Measurements from ENCODE around the gene SLC25A22.

The SLC25A22 gene

GRCh38 chr11:799641-800316 lies 1.7 kb upstream of the SLC25A22 start:
- no peak for DNase-seq (ENCODE audit: low read depth, low spot score)
- TF ChIP-seq, protein P1, sequence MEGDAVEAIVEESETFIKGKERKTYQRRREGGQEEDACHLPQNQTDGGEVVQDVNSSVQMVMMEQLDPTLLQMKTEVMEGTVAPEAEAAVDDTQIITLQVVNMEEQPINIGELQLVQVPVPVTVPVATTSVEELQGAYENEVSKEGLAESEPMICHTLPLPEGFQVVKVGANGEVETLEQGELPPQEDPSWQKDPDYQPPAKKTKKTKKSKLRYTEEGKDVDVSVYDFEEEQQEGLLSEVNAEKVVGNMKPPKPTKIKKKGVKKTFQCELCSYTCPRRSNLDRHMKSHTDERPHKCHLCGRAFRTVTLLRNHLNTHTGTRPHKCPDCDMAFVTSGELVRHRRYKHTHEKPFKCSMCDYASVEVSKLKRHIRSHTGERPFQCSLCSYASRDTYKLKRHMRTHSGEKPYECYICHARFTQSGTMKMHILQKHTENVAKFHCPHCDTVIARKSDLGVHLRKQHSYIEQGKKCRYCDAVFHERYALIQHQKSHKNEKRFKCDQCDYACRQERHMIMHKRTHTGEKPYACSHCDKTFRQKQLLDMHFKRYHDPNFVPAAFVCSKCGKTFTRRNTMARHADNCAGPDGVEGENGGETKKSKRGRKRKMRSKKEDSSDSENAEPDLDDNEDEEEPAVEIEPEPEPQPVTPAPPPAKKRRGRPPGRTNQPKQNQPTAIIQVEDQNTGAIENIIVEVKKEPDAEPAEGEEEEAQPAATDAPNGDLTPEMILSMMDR (IDR thresholded peaks at IDR 0.05; ENCODE audit: low read depth, low read length), result no peak
- in situ Hi-C loops (cut with HindIII; ENCODE audit: low sequenced_read_pairs), result no loop called here
- no peak overlapping the region for H3K4me3 ChIP-seq (ENCODE audit: low read depth, low read length)

- in situ Hi-C loops (cut with HindIII; ENCODE audit: low sequenced_read_pairs), result no loop called here
- DNase-seq (ENCODE audit: low read depth, low spot score), result peak; percentile 91
- H3K4me3 ChIP-seq (ENCODE audit: low read depth, low read length), result peak overlapping the region; percentile 71
- TF ChIP-seq, protein P1 (IDR thresholded peaks at IDR 0.05; ENCODE audit: low read depth, low read length), result no peak
Measured at GRCh38 chr11:797296-798092, 587 bp downstream of the SLC25A22 start.

DNA sequence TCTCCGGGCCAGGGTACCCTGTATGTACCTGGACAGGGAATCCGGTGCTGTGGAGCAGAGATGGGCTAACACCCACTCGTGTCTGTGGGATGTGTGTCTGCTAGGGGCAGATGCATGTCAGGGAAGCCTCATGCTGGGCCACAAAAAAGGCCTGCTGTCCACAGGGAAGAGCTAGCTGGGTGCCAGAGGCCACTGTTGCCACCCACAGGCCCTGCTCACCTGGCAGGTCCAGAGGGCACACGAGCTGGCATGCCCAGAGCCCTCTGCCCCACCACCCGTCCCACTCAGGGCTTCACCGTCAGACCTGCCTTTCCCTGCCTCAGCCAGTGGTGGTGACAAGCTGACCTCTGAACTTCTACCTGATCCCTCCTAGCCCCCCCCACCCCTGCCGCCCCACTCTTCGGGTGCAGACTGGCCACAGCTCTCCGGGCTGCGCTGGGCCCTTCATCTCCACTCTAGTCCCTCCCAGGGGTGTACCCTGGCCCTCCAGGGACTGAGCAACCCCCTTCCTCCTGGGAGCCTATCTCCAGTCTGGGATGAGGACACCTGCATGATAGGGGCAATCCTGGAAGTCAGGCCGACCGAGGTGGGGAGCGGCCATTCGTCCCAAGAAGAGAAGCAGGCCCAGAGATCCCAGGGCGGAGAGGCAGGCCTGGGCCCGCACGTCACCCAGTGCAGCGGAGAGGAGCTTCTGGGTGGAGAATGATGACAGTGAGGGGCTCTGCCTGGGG lies 1.4 kb downstream of the SLC25A22 start:
- in situ Hi-C loops (cut with HindIII; ENCODE audit: low sequenced_read_pairs), result no loop called here
- TF ChIP-seq, protein P1 (IDR thresholded peaks at IDR 0.05; ENCODE audit: low read depth, low read length), result no peak
- DNase-seq (ENCODE audit: low read depth, low spot score), result no peak
- peak overlapping the region; percentile 71 for H3K4me3 ChIP-seq (ENCODE audit: low read depth, low read length)

- H3K4me3 ChIP-seq (ENCODE audit: low read depth, low read length), result peak overlapping the region; percentile 71
- DNase-seq (ENCODE audit: low read depth, low spot score), result peak; percentile 82
- in situ Hi-C loops (cut with HindIII; ENCODE audit: low sequenced_read_pairs), result no loop called here
- TF ChIP-seq, protein P1 (IDR thresholded peaks at IDR 0.05; ENCODE audit: low read depth, low read length), result no peak
Measured at GRCh38 chr11:795634-796564, 2.2 kb downstream of the SLC25A22 start.

GRCh38 chr11:794766-795633 lies 3.1 kb downstream of the SLC25A22 start:
- no peak overlapping the region for H3K4me3 ChIP-seq (ENCODE audit: low read depth, low read length)
- in situ Hi-C loops (cut with HindIII; ENCODE audit: low sequenced_read_pairs), result no loop called here
- TF ChIP-seq, protein P1 (IDR thresholded peaks at IDR 0.05; ENCODE audit: low read depth, low read length), result no peak
- no peak for DNase-seq (ENCODE audit: low read depth, low spot score)
